Mesenteric fat pad (tissue), 1 donor: ENCODE data around the gene LAMTOR4. TPM values are rescaled to one million over a fixed set of nuclear protein-coding genes. Genes with fewer than 3 reads are reported as not detected.
"Not testable (repeated sequence)": the region's sequence is repeated elsewhere in the genome, so short reads cannot be mapped to it uniquely, and the experiment has no call there.

ENCODE experiments used
- DNase-seq: peaks from one replicate; pipeline ENCODE4 v3.0.0-alpha.2; 2020; ENCODE audit warnings: low spot score
- total RNA-seq: library from RNA; stranded (reverse); fragmentation: NEBNext Ultra II Directional; extraction: Animal tissue kit (Norgen Biotek cat#: 25700); gene quantifications from one replicate; pipeline ENCODE4 v1.2.1, GENCODE V29; 2021
- donor health status: DM: yes; HTN: yes; CAD: no.

Gene LAMTOR4
- total RNA-seq, 1 donor from 2014 or later, result 112 TPM

GRCh38 chr7:100170101-100170897 lies 21.6 kb downstream of the LAMTOR4 start:
- peak; percentile 81 for DNase-seq

GRCh38 chr7:100171087-100171681 lies 22.5 kb downstream of the LAMTOR4 start:
- peak; percentile 89 for DNase-seq

GRCh38 chr7:100171840-100172239 lies 23.1 kb downstream of the LAMTOR4 start:
- DNase-seq, result peak; percentile 87

GRCh38 chr7:100173806-100174495 lies 25.2 kb downstream of the LAMTOR4 start:
- peak; percentile 74 for DNase-seq

- DNase-seq, result peak; percentile 20
Measured at GRCh38 chr7:100174582-100174981, 25.9 kb downstream of the LAMTOR4 start.

GRCh38 chr7:100175296-100175935 lies 26.7 kb downstream of the LAMTOR4 start:
- peak; percentile 76 for DNase-seq

GRCh38 chr7:100176096-100177044 lies 27.7 kb downstream of the LAMTOR4 start:
- DNase-seq, result peak; percentile 69

- DNase-seq, result peak; percentile 98
Measured at GRCh38 chr7:100177045-100178001, 28.6 kb downstream of the LAMTOR4 start, which contains the start of the genes GPC2 and STAG3. GPC2 (minus strand) TSS chr7:100177381; CDS start chr7:100177199, 182 bp downstream. STAG3 (plus strand) TSS chr7:100177918; CDS start chr7:100180557, 2,639 bp downstream.

GRCh38 chr7:100180084-100180483 lies 31.4 kb downstream of the LAMTOR4 start:
- DNase-seq, result not testable (repeated sequence)

- not testable (repeated sequence) for DNase-seq
Measured at GRCh38 chr7:100182616-100183015, 33.9 kb downstream of the LAMTOR4 start.

- DNase-seq, result peak; percentile 14
Measured at GRCh38 chr7:100183090-100183489, 34.4 kb downstream of the LAMTOR4 start.

- no peak for DNase-seq
Measured at GRCh38 chr7:100185726-100186125, 37.0 kb downstream of the LAMTOR4 start.

- no peak for DNase-seq
Measured at GRCh38 chr7:100189061-100189460, 40.3 kb downstream of the LAMTOR4 start.

GRCh38 chr7:100190048-100190711 lies 41.5 kb downstream of the LAMTOR4 start:
- no peak for DNase-seq

GRCh38 chr7:100191775-100192174 lies 43.1 kb downstream of the LAMTOR4 start:
- DNase-seq, result no peak

- DNase-seq, result not testable (repeated sequence)
Measured at GRCh38 chr7:100192281-100192862, 43.7 kb downstream of the LAMTOR4 start.

GRCh38 chr7:100192969-100193368 lies 44.3 kb downstream of the LAMTOR4 start:
- no peak for DNase-seq

GRCh38 chr7:100195222-100195621 lies 46.5 kb downstream of the LAMTOR4 start:
- DNase-seq, result no peak
